HepG2 (cell line): ENCODE data around the gene SEL1L2. TPM values are rescaled to one million over a fixed set of nuclear protein-coding genes. Genes with fewer than 3 reads are reported as not detected.

Source experiments
- ELF1 ChIP-seq: sonication (generic); formaldehyde crosslinking; IDR thresholded peaks from 2 replicates; pipeline ENCODE4 v1.4.0; 2020; ENCODE audit warnings: missing genetic modification reagents
- ELF4 ChIP-seq: sonication (generic); formaldehyde crosslinking; IDR thresholded peaks from 2 replicates; pipeline ENCODE4 v1.5.0; 2020; ENCODE audit warnings: missing genetic modification reagents, mild to moderate bottlenecking, moderate library complexity, borderline replicate concordance
- GTF2F1 ChIP-seq: fragments of 150-350 bp; IDR thresholded peaks from 2 replicates; pipeline ENCODE4 v1.6.1; 2014; ENCODE audit warnings: low read length
- RBM39 ChIP-seq: fragments of 200-400 bp; formaldehyde crosslinking; IDR thresholded peaks from one replicate; pipeline ENCODE4 v1.6.1; 2018; ENCODE audit warnings: antibody characterized with exemption, mild to moderate bottlenecking, low read depth, low read length; ENCODE audit not compliant: poor library complexity, severe bottlenecking
- RFXANK ChIP-seq: IDR thresholded peaks from 2 replicates; pipeline ENCODE4 v1.6.1; 2016
- SNRNP70 ChIP-seq: fragments of 200-400 bp; formaldehyde crosslinking; IDR thresholded peaks from 2 replicates; pipeline ENCODE4 v1.6.1; 2017; ENCODE audit warnings: mild to moderate bottlenecking, low read depth, low read length, moderate library complexity
- STAG1 ChIP-seq: sonication (generic); formaldehyde crosslinking; IDR thresholded peaks from 2 replicates; pipeline ENCODE4 v1.4.0; 2020; ENCODE audit warnings: missing genetic modification reagents
- TRIM24 ChIP-seq: sonication (generic); formaldehyde crosslinking; IDR thresholded peaks from 2 replicates; pipeline ENCODE4 v1.8.0; 2022; ENCODE audit warnings: mild to moderate bottlenecking, missing genetic modification reagents
- ZNF552 ChIP-seq: sonication (generic); formaldehyde crosslinking; IDR thresholded peaks from 2 replicates; pipeline ENCODE4 v1.9.0; 2022; ENCODE audit warnings: missing genetic modification reagents, mild to moderate bottlenecking, borderline replicate concordance
- polyA plus RNA-seq, 8 experiments: library from polyadenylated mRNA; depleted of rRNA in 3 of 8; stranded (reverse) in 7 of 8; unstranded in 1 of 8; fragments of >200 nt; fragmentation: Illumina TruSeq in 4 of 8; extraction: Trizol in 4 of 8; gene quantifications; 2 replicates each; pipeline versions ENCODE4 v1.2.1 to v1.2.3, GENCODE V29; 2011 to 2016; ENCODE audit warnings: low read depth in 4 of 8, missing spikeins in 1 of 8, mixed read lengths in 1 of 8; ENCODE audit not compliant: insufficient read depth in 1 of 8
- total RNA-seq, 5 experiments: library from RNA; depleted of rRNA; stranded (reverse); fragments of >200 nt; fragmentation: Illumina TruSeq; extraction: Trizol; gene quantifications; 2 replicates each; pipeline ENCODE4 v1.2.3, GENCODE V29; 2016; ENCODE audit warnings: low read depth in 1 of 5
- TF ChIP-seq, protein P1 (sequence below): sonication (generic); formaldehyde crosslinking; IDR thresholded peaks from 2 replicates; pipeline ENCODE4 v1.4.0; 2020; ENCODE audit warnings: low read depth, missing genetic modification reagents
- TF ChIP-seq, protein P2 (sequence below): sonication (generic); formaldehyde crosslinking; IDR thresholded peaks from 2 replicates; pipeline ENCODE4 v1.4.0; 2020; ENCODE audit warnings: missing genetic modification reagents
- TF ChIP-seq, protein P3 (sequence below): sonication (generic); formaldehyde crosslinking; IDR thresholded peaks from 2 replicates; pipeline ENCODE4 v1.4.0; 2020; ENCODE audit warnings: missing genetic modification reagents, borderline replicate concordance

SEL1L2 gene
- total and polyA plus RNA-seq, 2 of the 13 experiments (the other 11 are each of a cell fraction or from before 2014, with no cell fraction given) = not detected

DNA sequence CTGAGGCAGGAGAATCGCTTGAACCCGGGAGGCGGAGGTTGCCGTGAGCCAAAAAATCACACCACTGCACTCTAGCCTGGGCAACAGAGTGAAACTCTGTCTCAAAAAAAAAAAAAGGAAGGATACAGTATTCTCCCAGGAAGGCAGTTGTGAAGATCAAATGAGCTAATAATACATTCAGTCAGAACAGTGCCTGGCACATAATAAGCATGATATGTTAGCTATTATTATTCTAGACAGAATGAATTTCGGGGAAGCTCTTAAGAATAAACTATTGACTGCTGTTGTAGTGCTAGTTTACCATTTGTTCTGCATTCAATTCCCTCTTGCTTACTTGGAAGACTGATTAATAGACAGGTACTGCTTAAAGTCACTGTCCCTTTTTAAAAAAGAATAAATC, 164.9 kb downstream of the SEL1L2 start (continued):
- TF ChIP-seq, protein P1, sequence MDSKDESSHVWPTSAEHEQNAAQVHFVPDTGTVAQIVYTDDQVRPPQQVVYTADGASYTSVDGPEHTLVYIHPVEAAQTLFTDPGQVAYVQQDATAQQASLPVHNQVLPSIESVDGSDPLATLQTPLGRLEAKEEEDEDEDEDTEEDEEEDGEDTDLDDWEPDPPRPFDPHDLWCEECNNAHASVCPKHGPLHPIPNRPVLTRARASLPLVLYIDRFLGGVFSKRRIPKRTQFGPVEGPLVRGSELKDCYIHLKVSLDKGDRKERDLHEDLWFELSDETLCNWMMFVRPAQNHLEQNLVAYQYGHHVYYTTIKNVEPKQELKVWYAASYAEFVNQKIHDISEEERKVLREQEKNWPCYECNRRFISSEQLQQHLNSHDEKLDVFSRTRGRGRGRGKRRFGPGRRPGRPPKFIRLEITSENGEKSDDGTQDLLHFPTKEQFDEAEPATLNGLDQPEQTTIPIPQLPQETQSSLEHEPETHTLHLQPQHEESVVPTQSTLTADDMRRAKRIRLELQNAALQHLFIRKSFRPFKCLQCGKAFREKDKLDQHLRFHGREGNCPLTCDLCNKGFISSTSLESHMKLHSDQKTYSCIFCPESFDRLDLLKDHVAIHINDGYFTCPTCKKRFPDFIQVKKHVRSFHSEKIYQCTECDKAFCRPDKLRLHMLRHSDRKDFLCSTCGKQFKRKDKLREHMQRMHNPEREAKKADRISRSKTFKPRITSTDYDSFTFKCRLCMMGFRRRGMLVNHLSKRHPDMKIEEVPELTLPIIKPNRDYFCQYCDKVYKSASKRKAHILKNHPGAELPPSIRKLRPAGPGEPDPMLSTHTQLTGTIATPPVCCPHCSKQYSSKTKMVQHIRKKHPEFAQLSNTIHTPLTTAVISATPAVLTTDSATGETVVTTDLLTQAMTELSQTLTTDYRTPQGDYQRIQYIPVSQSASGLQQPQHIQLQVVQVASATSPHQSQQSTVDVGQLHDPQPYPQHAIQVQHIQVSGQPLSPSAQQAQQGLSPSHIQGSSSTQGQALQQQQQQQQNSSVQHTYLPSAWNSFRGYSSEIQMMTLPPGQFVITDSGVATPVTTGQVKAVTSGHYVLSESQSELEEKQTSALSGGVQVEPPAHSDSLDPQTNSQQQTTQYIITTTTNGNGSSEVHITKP (CRISPR knock-in tag) = no peak
- TF ChIP-seq RBM39 = no peak
- no peak for TF ChIP-seq RFXANK (CRISPR knock-in tag)
- no peak for TF ChIP-seq TRIM24 (CRISPR knock-in tag)
- no peak for TF ChIP-seq STAG1 (CRISPR knock-in tag)
- TF ChIP-seq ELF1 (CRISPR knock-in tag) = no peak
- no peak for TF ChIP-seq ZNF552 (CRISPR knock-in tag)
- TF ChIP-seq SNRNP70 = no peak
- TF ChIP-seq, protein P2, sequence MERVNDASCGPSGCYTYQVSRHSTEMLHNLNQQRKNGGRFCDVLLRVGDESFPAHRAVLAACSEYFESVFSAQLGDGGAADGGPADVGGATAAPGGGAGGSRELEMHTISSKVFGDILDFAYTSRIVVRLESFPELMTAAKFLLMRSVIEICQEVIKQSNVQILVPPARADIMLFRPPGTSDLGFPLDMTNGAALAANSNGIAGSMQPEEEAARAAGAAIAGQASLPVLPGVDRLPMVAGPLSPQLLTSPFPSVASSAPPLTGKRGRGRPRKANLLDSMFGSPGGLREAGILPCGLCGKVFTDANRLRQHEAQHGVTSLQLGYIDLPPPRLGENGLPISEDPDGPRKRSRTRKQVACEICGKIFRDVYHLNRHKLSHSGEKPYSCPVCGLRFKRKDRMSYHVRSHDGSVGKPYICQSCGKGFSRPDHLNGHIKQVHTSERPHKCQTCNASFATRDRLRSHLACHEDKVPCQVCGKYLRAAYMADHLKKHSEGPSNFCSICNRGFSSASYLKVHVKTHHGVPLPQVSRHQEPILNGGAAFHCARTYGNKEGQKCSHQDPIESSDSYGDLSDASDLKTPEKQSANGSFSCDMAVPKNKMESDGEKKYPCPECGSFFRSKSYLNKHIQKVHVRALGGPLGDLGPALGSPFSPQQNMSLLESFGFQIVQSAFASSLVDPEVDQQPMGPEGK (CRISPR knock-in tag) = no peak
- TF ChIP-seq, protein P3, sequence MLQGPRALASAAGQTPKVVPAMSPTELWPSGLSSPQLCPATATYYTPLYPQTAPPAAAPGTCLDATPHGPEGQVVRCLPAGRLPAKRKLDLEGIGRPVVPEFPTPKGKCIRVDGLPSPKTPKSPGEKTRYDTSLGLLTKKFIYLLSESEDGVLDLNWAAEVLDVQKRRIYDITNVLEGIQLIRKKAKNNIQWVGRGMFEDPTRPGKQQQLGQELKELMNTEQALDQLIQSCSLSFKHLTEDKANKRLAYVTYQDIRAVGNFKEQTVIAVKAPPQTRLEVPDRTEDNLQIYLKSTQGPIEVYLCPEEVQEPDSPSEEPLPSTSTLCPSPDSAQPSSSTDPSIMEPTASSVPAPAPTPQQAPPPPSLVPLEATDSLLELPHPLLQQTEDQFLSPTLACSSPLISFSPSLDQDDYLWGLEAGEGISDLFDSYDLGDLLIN (CRISPR knock-in tag) = no peak
- no peak for TF ChIP-seq ELF4 (CRISPR knock-in tag)
- no peak for TF ChIP-seq GTF2F1
